ENCODE measurements around the gene SMG7. TPM values are rescaled to one million over a fixed set of nuclear protein-coding genes. Genes with fewer than 3 reads are reported as not detected.

SMG7 gene
- total RNA-seq, 2 donors from 2014 or later: 35.7 to 41.8 TPM

- ATAC-seq (peak in 1 of 2 donors; percentile 33), DNase-seq (no peak)
- intact Hi-C loops (cut with DNase I): no loop called here
Observed at GRCh38 chr1:183461350-183461749, 10.9 kb upstream of the SMG7 start.

DNA sequence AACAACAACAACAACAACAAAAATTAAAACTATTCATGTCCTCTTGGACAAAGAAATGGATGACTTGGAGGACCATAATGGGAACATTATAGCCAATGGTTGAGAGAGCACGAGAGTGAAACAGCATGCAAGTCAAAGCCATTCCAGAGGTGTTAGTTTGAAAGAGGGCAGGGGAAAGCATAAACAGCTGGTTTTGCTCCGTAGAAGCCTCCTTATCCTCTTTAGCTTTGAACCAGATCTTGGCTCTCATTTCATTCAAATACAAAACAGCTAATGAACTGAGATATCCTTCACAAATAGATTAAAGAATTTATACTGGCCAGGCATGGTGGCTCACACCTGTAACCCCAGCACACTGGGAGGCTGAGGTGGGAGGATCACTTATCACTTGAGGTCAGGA is 8.7 kb upstream of the SMG7 start:
- no peak for DNase-seq
- intact Hi-C loops (cut with DNase I): no loop called here
- no peak for ATAC-seq

GRCh38 chr1:183466781-183467180 is 5.5 kb upstream of the SMG7 start:
- intact Hi-C loops (cut with DNase I): no loop called here
- ATAC-seq (no peak), DNase-seq (no peak)

GRCh38 chr1:183467687-183468086 is 4.6 kb upstream of the SMG7 start:
- DNase-seq (no peak), ATAC-seq (no peak)
- intact Hi-C loops (cut with DNase I): no loop called here

- DNase-seq: peak; percentile 92
- peak; percentile 45 to 55 for ATAC-seq
- intact Hi-C loops (cut with DNase I): loop anchor here (5.0 to 10.0 kb wide), 3 partner anchors 72 to 186 kb away; no protein-coding TSS in a partner anchor
Observed at GRCh38 chr1:183470147-183470960, 1.9 kb upstream of the SMG7 start.

DNA sequence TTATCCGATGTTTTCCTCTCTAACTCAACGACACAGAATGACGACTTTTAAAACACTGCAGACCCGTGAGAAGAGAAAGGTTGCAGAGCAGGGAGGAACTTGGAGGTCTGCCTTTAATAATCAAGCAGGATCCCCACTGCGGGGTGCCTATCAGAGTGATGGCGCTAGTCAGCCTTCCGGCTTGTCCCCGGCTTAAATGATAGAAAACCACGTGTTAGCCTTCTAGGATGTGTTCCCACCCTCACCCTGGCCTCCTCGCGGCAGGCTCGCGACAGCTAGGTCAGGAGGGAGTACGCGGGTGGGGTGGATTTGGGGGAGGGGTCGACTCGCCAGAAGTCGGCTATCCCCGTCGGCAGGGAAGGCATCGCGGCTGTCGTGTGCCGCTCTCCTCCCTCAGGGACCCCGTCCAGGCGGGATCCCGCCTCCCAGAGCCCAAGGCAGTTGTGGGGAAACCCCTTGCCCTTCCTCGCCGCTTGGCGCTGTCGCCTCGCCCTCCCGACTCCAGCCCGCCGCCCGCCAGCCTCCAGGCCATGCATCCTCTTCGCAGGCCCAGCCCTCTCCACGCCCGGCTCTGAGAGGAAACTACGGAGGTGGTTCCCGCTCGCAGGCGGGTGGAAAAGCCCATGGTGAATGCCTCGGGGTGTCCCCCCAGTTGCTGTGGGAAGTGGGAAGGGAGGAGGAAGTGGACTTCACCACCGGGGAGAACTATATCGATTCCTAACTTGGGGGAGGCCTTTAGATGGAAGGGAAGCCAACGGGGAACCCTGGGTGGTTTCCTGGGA is 1.1 kb upstream of the SMG7 start:
- peak; percentile 41 to 56 for ATAC-seq
- intact Hi-C loops (cut with DNase I): loop anchor here (5.0 to 10.0 kb wide), 3 partner anchors 71 to 186 kb away; no protein-coding TSS in a partner anchor
- peak; percentile 82 for DNase-seq

GRCh38 chr1:183471743-183472487 is 384 bp upstream of the SMG7 start:
- DNase-seq: peak; percentile 97
- intact Hi-C loops (cut with DNase I): loop anchor here (5.0 to 10.0 kb wide), 3 partner anchors 70 to 187 kb away; no protein-coding TSS in a partner anchor
- peak; percentile 88 for ATAC-seq

- intact Hi-C loops (cut with DNase I): loop anchor here (5.0 to 10.0 kb wide), 3 partner anchors 69 to 188 kb away; no protein-coding TSS in a partner anchor
- no peak for ATAC-seq
- DNase-seq: no peak
Observed at GRCh38 chr1:183473217-183473536, 878 bp downstream of the SMG7 start.

DNA sequence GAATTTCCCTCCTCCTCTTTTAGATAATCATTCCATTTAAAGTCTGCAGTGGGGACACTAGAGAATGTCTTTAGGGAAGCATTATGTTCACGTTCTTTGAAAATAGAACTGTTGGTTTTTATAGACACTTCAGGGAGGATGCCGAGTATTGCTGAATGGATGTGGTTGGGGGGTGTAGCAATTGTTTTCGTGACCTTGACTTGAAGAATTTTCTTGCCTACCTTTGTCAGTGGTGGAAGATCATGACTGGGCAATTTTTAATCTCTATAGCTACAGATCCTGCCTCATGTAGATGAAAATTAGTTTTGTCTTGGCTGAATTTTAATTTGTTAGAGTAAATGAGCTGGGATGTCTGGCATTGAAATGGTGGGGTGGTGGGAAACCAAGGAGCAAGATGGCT is 3.8 kb downstream of the SMG7 start:
- intact Hi-C loops (cut with DNase I): loop anchor here (10.0 kb wide), 2 partner anchors 149 to 191 kb away; no protein-coding TSS in a partner anchor
- DNase-seq: no peak
- ATAC-seq: no peak

GRCh38 chr1:183477986-183478781 is 5.9 kb downstream of the SMG7 start:
- intact Hi-C loops (cut with DNase I): loop anchor here (10.0 kb wide), 2 partner anchors 147 to 193 kb away; no protein-coding TSS in a partner anchor
- ATAC-seq (no peak), DNase-seq (no peak)

DNA sequence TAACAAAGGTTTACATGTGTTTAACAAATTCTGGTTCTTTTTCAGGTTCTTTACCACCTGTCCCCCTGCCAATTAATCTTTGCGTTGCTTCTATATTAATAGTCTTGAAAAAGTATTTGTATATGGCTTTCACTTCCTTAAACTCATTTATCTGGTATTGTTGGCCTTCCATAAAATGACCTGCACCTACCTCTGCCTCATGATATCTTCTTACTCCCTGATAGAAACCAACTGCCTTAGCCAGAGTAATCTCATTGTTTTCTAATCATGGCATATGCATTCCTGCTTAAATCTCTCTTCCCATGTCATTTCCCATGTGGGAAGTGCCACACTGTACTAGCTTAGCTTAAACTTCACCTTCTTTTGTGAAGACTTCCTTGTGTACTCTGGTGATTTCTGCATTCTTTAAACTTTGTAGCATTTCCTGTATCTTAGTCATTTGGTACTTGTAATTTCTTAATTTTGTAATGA is 8.7 kb downstream of the SMG7 start:
- DNase-seq (no peak), ATAC-seq (no peak)
- intact Hi-C loops (cut with DNase I): no loop called here

DNA sequence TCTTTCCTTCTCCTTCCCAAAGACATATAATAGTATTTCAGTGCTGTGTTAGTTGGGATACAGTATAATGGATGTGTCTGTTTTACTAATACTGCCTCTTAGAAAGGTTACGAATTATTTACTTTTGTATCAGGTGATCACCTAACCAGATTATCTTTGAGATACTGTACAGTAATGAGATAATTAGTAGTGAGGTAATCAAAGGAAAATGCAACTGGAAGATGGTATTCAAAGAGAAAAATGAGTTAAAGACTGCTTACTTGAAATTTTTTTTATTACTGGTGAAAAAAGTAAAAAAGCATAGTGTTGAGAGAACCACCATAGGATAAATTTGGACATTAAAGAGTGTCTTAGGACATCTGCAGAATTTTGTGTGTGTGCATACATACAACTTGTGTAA is 10.9 kb downstream of the SMG7 start:
- ATAC-seq (no peak), DNase-seq (no peak)
- intact Hi-C loops (cut with DNase I): no loop called here

DNA sequence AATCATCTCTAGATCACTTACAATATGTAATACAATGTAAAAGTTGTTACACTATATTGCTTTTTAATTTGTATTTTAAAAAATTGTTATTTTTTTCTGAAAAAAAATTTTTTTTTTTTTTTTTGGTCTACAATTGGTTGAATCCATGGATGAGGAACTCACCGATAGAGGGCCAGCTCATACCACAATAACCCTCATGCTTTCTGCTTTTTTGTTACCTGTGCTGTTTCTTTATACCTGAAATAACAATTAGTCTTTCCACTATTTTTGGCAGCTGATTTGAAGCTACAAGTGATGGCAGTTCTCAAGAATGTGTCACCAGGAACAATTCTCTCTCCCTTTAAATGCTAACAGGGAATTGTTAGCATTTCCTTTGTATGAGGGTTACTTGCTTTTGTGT is 12.0 kb downstream of the SMG7 start:
- DNase-seq: no peak
- intact Hi-C loops (cut with DNase I): no loop called here
- no peak for ATAC-seq

DNA sequence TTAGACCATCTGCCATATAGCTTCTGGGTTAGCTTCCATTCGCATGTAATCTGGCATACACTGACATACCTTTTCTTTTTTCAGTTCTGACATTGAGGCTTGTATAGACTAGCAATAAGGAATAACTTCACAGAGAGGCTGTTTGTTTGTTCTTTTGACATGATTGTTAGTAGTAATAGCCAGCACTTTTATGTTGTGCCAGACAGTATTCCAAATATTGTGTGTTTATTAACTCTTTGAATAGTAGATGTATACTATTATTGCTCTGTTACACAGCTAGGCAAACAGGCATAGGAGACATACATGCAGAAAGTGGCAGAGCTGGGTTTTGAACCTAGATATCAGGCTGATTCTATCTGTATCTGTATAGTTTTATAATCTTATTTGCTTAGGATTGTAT is 12.6 kb downstream of the SMG7 start:
- intact Hi-C loops (cut with DNase I): no loop called here
- ATAC-seq: no peak
- no peak for DNase-seq

DNA sequence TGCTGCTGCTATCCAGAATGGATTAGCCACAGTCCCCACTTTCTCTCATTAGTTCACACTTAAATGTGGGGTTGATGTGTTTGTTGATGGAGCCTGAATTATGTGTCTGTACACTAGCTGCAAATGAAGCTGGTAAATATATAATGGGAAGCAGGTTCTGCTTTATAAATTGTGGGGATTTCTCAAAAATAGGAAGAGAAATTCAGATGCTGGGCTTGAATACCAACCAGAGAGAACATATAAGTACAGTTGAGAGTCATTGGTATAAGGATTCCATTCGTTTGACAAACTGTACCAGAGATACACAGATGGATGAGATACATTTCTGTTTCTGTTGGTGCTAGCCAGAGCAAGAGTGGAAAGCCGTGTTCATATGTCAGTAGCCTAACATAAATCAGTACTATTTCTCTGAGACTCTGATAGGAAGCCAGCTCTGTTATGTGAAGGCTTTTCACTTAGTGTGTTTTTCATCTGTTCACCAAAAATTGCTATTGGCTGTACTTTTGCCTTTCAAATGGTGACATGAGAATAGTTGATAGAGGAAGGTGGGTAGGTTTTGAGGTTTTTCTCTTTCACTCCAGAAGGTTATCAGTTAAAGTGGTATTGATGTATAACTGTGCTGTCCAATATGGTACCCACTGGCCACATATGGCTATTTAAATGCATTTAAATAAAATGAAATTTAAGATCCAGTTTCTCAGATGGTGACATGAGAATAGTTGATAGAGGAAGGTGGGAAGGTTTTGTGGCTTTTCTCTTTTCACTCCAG is 15.6 kb downstream of the SMG7 start:
- ATAC-seq (no peak), DNase-seq (no peak)
- intact Hi-C loops (cut with DNase I): no loop called here

- ATAC-seq (peak in 1 of 2 donors; percentile 37), DNase-seq (no peak)
- intact Hi-C loops (cut with DNase I): no loop called here
Observed at GRCh38 chr1:183490932-183491331, 18.6 kb downstream of the SMG7 start.

GRCh38 chr1:183493540-183494245 is 21.4 kb downstream of the SMG7 start:
- ATAC-seq (no peak), DNase-seq (no peak)
- intact Hi-C loops (cut with DNase I): no loop called here

All from left cardiac atrium (tissue), 4 donors.